Neural progenitor cell (in vitro differentiated cells): ENCODE measurements around the gene ZGLP1.

Source experiments
- EZH2 ChIP-seq: fragments of 200-600 bp; sonication (generic); IDR thresholded peaks from 2 replicates; pipeline ENCODE4 v1.6.1; 2017; ENCODE audit warnings: antibody characterized with exemption, mild to moderate bottlenecking, moderate library complexity
- EZH2phosphoT487 ChIP-seq: fragments of 200-600 bp; sonication (generic); IDR thresholded peaks from 2 replicates; pipeline ENCODE4 v1.6.1; 2017; ENCODE audit warnings: antibody characterized with exemption
- TF ChIP-seq, protein P1 (sequence below): fragments of 200-600 bp; sonication (generic); IDR thresholded peaks from 2 replicates; pipeline ENCODE4 v1.5.1; 2017; ENCODE audit warnings: antibody characterized with exemption, mild to moderate bottlenecking

- TF ChIP-seq, protein P1, sequence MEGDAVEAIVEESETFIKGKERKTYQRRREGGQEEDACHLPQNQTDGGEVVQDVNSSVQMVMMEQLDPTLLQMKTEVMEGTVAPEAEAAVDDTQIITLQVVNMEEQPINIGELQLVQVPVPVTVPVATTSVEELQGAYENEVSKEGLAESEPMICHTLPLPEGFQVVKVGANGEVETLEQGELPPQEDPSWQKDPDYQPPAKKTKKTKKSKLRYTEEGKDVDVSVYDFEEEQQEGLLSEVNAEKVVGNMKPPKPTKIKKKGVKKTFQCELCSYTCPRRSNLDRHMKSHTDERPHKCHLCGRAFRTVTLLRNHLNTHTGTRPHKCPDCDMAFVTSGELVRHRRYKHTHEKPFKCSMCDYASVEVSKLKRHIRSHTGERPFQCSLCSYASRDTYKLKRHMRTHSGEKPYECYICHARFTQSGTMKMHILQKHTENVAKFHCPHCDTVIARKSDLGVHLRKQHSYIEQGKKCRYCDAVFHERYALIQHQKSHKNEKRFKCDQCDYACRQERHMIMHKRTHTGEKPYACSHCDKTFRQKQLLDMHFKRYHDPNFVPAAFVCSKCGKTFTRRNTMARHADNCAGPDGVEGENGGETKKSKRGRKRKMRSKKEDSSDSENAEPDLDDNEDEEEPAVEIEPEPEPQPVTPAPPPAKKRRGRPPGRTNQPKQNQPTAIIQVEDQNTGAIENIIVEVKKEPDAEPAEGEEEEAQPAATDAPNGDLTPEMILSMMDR = no peak
- TF ChIP-seq EZH2 (no peak), EZH2phosphoT487 (no peak)
Observed at GRCh38 chr19:10262771-10263170, 46.8 kb downstream of the ZGLP1 start.
